ENCODE measurements around the gene FURIN.

- TF ChIP-seq CTCF (conservative IDR thresholded peaks at IDR 0.05 in 1 of 2, IDR thresholded peaks at IDR 0.05 in 1 of 2; ENCODE audit: extremely low read depth in 1 of 2, insufficient read depth in 1 of 2, low read depth in 1 of 2, low read length in 2 of 2), result no peak
- TF ChIP-seq EZH2 (IDR thresholded peaks at IDR 0.05; ENCODE audit: borderline replicate concordance, low read length), result no peak
Observed at GRCh38 chr15:90862487-90862886, 5.9 kb upstream of the FURIN start.
